ENCODE results near the gene NAGPA.
A peak's percentile ranks its signal among the peaks of the same experiment; 100 is the strongest.

Gene NAGPA

DNA sequence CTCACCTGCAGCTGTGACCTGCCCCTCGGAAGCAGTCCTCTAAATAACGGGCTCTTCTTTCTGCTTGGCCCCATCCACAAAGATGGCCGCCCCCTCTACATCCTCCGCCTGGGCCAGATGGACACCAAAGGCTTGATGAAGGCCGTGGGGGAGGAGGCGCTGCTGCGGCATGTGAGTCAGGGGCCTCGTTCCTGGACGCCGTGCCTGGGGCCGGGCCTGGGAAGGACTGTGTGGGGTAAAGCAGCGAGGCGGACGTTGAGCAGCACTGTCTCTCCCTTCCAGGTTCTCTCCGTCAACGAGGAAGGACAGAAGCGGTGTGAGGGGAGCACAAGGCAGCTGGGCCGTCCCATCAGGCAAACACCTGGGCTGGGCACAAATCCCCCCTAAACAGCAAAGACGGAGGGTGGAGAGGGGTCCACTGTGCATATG, 33.1 kb downstream of the NAGPA start:
- no peak for DNase-seq

- DNase-seq: no peak
Measured at GRCh38 chr16:4994719-4995434, 38.9 kb downstream of the NAGPA start.

DNA sequence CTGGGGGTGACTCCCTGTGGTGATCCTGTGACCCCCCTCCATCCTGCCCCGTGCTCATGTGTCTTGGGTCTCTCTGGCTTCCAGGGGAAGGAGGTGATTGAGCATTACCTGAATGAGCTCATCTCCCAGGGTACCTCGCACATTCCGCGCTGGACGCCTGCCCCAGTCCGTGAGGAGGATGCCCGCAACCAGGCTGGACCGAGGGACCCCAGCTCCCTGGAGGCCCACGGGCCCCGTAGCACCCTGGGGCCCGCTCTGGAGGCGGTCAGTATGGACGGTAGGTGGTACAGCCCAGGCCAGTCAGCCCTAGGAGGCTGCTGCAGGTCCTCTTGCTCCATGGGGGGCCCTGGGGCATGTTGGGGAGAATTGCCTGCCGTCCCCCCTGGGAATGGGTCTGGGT, 42.0 kb downstream of the NAGPA start:
- DNase-seq: no peak

DNA sequence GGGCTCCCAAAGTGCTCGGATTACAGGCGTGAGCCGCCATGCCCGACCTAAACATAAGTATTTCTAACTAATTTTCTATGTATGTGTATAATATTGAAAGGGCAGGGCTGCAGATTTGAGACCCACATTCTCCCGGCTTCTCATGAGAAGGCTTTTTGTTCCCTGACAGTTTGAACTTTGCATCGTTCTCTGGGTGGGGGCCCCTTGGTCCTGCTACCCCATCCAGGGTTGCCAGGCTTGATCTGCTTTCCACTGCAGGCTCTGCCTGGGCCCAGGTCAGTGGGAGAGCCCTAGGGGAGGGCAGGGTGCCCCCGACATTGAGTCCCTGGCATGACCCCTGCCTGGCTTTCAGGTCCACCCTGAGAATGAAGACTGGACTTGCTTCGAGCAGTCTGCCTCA, 43.3 kb downstream of the NAGPA start:
- no peak for DNase-seq

DNA sequence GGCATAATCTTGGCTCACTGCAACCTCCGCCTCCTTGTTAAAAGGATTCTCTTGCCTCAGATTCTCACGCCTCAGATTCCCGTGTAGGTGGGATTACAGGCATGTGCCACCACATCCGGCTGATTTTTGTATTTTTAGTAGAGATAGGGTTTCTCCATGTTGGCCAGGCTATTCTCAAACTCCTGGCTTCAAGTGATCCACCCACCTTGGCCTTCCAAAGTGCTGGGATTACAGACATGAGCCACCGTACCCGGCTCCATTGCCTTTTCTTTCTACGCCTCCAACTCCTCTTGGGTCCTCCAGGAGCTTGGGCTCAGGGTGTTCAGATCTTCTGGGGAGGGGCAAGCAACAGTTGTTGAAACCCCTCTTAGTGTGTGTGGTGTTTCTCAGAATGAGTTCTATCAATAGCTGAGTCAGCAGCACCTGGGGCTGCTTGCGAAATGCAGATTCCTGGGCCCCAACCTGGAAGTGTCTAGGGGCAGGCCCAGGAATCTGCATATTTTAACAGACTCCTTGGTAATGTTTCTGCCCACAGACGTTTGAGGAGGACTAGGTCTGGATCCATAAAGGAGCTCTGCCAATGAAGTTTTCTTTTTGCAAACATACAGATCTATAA, 44.2 kb downstream of the NAGPA start:
- DNase-seq: no peak

DNA sequence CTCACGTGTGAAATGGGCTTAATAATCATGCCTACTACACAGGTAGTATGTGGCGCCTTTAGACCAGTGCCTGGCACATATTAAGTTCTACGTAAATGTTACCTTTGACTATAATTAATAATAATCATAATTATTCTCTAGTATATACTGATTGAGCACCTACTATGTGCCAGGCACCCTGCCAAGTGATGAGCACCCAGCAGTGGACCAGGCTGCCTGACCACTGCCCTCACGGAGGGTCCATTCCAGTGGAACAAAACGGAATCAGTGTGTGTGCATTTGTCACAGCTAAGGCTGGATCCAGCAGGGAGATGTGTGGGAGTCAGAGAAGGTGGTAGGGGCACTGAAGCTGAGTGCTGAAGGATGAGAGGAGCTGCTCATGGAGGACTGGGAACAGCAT, 45.1 kb downstream of the NAGPA start:
- no peak for DNase-seq

DNA sequence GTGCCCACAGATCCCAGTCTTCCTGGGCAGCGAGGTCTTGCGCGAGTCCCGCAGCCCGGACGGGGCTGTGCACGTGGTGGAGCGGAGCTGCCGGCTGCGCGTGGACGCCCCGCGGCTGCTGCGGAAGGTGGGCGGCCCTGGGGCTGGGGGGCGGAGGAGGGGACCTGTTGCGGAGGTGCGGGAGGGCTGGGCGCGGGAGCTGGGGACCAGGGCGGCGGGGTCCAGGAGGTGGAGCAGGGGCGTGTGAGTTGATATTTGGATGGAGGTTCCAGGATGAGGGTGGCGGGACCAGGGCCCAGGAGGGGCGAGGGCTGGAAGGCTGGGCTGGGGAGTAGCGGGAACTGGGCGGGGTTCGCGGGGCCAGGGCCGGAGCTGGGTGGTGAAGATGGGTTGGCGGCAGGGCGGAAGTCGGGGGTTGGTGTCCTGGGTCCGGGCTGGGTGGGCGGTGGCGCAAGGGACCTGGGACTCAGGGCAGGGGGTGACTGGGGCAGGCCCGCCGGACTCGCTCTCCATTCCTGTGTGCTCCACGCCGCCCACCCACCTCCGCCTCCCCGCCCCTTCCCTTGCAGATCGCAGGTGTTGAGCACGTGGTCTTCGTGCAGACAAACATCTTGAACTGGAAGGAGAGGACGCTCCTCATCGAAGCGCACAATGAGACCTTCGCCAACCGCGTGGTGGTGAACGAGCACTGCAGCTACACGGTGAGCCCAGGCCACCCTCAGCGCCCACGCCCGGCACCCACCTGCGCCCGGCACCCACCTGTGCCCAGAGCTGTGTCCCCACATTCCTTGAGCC, 46.0 kb downstream of the NAGPA start:
- DNase-seq: no peak

GRCh38 chr16:4987250-4987579, 46.5 kb downstream of the NAGPA start:
- DNase-seq: no peak

DNA sequence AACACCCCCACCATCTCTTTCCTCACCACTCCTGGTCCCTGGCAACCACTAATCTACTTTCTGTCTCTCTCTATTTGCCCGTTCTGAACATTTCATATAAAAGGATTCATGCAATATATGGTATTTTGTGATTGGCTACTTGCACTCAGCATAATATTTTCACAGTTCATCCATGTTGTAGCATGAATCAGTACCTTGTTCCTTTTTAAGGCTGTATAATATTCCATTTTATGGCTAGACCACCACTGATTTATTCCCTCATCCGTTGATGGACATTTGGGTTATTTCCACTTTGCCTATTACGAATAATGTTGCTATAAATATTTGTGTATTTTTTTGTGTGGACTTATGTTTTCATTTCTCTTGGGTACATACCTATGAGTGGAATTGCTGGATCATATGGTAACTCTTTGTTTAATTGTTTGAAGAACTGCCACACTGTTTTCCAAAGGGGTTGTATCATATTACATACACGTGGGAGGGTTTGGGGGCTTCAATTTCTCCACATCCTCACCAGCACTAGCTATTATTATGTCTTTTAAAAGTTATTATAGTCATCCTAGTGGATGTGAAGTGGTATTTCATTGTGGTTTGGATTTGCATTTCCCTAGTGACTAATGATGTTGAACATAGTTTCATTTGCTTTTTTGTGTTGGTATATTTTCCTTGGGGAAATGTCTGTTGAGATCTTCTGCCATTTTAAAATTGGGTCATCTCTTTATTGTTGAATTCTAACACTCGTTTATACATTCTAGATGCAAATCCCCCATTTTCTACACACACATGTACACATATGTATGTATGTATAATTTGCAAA, 49.4 kb downstream of the NAGPA start:
- no peak for DNase-seq

GRCh38 chr16:4982056-4982867, 51.5 kb downstream of the NAGPA start:
- no peak for DNase-seq

DNA sequence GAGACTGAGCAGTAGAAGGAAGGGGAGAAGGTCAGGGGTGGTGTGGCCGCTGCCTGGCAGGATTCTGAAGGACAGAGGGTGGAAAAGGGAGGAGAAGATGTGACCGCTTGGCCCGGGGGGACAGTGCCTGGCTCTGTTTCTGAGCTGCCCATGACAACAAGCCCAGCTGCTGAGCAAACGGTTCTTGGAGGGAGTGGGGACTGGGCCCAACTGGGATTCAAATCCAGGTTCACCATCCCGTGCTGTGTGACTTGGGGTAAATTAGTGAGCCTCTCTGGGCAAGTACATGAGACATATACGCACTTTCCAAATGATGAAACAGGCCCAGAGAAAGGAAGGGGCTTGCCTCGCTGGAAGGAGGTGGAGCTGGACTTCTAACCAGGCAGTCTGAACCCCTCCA, 52.3 kb downstream of the NAGPA start:
- no peak for DNase-seq

DNA sequence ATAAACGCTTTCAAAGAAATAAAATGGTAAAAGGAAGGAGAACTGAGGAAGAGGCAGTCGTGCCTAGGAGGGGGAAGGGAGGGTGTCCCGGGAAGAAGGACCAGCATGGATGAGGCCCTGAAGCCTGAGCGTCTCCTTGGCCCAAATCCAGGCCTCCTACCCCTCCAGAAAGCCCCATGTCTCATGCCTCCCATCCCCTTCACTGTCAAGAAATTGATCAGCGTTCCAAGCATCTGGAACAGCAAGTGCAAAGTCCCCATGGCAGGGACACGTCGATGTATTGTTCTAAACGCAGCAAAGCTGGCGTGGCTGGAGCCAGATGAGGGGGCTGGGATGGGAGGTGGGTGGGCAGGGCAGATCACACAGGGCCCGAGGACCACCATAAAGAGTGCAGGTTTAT, 53.0 kb downstream of the NAGPA start:
- no peak for DNase-seq

- no peak for DNase-seq
Measured at GRCh38 chr16:4979736-4980660, 53.7 kb downstream of the NAGPA start.

GRCh38 chr16:4979164-4979563, 54.6 kb downstream of the NAGPA start:
- no peak for DNase-seq

- no peak for DNase-seq
Measured at GRCh38 chr16:4976611-4977145, 57.1 kb downstream of the NAGPA start.

GRCh38 chr16:4976079-4976478, 57.7 kb downstream of the NAGPA start:
- DNase-seq: peak; percentile 92
